HL-60 (cell line): Measurements from ENCODE around the gene DAPK3.
"Not testable (repeated sequence)": the region's sequence is repeated elsewhere in the genome, so short reads cannot be mapped to it uniquely, and the experiment has no call there.

Experiments used
- DNase-seq, 2 experiments: peaks; one replicate each; pipeline ENCODE4 v3.0.0-alpha.2; 2010 to 2020; ENCODE audit warnings: low read depth in 1 of 2, low spot score in 1 of 2
- H3K27ac ChIP-seq: fragments of 250-450 bp; sonication (Bioruptor Pico); replicated peaks from 2 replicates; pipeline ENCODE4 v1.5.1; 2020; ENCODE audit warnings: mild to moderate bottlenecking, moderate library complexity
- H3K27me3 ChIP-seq: fragments of 250-450 bp; sonication (Bioruptor Pico); 2 replicates; pipeline ENCODE4 v1.5.1; 2021; ENCODE audit warnings: mild to moderate bottlenecking, moderate library complexity; ENCODE audit not compliant: insufficient read depth, poor library complexity, severe bottlenecking
- H3K4me3 ChIP-seq: replicated peaks from 2 replicates; pipeline ENCODE4 v1.5.1; 2011; ENCODE audit warnings: mild to moderate bottlenecking, control low read depth, low read length; ENCODE audit not compliant: insufficient read depth
- GABPA ChIP-seq: IDR thresholded peaks from 2 replicates; pipeline ENCODE4 v1.6.1; 2012; ENCODE audit warnings: low read depth
- POLR2AphosphoS5 ChIP-seq: IDR thresholded peaks from 2 replicates; pipeline ENCODE4 v1.6.1; 2012; ENCODE audit warnings: low read depth
- SPI1 ChIP-seq: IDR thresholded peaks from 2 replicates; pipeline ENCODE4 v1.6.1; 2012; ENCODE audit warnings: low read depth, mild to moderate bottlenecking, borderline replicate concordance
- TF ChIP-seq, protein P1 (sequence below): IDR thresholded peaks from 2 replicates; pipeline ENCODE4 v1.6.1; 2012; ENCODE audit warnings: low read depth; ENCODE audit not compliant: insufficient replicate concordance
- TF ChIP-seq, protein P2 (sequence below): IDR thresholded peaks from one replicate; pipeline ENCODE4 v1.5.1; 2011; ENCODE audit warnings: low read length, control low read depth, inconsistent platforms; ENCODE audit not compliant: insufficient read depth

The DAPK3 gene

DNA sequence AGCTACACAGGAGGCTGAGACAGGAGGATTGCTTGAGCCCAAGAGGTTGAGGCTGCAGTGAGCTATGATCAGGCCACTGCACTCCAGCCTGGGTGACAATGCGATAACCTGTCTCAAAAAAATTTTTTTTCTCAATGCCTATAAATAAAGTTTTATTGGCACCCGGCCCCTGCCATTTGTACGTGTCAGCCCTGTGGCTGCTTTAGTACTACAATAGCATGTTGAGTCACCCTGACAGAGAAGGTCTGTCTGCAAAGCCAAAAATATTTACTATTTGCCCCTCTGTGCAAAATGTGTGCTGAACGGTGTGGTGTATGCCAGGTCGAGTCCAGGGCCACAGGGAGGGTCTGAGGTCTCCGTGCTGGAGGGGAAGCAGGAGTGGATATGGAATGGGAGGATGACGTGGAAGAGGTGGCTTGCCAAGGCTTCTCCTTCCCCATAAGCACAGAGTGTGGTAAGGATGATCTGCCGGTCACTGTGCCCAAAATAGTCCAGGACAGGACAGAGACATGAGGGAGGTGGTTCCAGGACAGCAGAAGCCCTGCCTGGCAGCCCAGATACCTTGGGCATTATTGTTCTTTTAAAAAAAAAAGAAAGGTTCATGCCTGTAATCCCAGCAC, 28.0 kb downstream of the DAPK3 start:
- no peaks in the 10 kb centered on the region for H3K27me3 ChIP-seq
- no peak for DNase-seq
- no peak overlapping the region for H3K27ac ChIP-seq
- no peak overlapping the region for H3K4me3 ChIP-seq
- TF ChIP-seq SPI1 (no peak), POLR2AphosphoS5 (no peak), GABPA (no peak)
- TF ChIP-seq, protein P1, sequence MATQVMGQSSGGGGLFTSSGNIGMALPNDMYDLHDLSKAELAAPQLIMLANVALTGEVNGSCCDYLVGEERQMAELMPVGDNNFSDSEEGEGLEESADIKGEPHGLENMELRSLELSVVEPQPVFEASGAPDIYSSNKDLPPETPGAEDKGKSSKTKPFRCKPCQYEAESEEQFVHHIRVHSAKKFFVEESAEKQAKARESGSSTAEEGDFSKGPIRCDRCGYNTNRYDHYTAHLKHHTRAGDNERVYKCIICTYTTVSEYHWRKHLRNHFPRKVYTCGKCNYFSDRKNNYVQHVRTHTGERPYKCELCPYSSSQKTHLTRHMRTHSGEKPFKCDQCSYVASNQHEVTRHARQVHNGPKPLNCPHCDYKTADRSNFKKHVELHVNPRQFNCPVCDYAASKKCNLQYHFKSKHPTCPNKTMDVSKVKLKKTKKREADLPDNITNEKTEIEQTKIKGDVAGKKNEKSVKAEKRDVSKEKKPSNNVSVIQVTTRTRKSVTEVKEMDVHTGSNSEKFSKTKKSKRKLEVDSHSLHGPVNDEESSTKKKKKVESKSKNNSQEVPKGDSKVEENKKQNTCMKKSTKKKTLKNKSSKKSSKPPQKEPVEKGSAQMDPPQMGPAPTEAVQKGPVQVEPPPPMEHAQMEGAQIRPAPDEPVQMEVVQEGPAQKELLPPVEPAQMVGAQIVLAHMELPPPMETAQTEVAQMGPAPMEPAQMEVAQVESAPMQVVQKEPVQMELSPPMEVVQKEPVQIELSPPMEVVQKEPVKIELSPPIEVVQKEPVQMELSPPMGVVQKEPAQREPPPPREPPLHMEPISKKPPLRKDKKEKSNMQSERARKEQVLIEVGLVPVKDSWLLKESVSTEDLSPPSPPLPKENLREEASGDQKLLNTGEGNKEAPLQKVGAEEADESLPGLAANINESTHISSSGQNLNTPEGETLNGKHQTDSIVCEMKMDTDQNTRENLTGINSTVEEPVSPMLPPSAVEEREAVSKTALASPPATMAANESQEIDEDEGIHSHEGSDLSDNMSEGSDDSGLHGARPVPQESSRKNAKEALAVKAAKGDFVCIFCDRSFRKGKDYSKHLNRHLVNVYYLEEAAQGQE: no peak
- TF ChIP-seq, protein P2, sequence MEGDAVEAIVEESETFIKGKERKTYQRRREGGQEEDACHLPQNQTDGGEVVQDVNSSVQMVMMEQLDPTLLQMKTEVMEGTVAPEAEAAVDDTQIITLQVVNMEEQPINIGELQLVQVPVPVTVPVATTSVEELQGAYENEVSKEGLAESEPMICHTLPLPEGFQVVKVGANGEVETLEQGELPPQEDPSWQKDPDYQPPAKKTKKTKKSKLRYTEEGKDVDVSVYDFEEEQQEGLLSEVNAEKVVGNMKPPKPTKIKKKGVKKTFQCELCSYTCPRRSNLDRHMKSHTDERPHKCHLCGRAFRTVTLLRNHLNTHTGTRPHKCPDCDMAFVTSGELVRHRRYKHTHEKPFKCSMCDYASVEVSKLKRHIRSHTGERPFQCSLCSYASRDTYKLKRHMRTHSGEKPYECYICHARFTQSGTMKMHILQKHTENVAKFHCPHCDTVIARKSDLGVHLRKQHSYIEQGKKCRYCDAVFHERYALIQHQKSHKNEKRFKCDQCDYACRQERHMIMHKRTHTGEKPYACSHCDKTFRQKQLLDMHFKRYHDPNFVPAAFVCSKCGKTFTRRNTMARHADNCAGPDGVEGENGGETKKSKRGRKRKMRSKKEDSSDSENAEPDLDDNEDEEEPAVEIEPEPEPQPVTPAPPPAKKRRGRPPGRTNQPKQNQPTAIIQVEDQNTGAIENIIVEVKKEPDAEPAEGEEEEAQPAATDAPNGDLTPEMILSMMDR: no peak

DNA sequence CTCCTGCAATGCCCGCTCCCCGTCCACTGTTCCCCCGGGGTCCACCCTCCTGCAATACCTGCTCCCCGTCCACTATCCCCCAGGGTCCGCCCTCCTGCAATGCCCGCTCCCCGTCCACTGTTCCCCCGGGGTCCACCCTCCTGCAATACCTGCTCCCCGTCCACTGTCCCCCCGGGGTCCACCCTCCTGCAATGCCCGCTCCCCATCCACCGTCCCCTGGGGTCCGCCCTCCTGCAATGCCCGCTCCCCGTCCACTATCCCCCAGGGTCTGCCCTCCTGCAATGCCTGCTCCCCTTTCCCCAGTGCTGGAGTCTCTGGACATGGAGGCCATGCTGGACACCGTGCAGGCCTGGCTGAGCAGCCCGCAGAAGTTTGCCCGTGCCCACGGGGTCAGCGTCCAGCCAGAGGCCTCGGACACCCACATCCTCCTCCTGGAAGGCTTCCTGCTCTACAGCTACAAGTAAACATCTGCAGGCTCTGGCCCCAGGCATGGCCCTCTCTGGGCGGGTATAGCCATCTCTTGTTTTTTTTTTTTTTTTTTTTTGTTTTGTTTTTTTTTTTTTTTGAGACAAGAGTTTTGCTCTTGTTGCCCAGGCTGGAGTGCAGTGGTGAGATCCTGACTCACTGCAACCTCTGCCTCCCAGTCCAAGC, 32.5 kb downstream of the DAPK3 start:
- DNase-seq, H3K27ac ChIP-seq, H3K27me3 ChIP-seq, H3K4me3 ChIP-seq: not testable (repeated sequence)

DNA sequence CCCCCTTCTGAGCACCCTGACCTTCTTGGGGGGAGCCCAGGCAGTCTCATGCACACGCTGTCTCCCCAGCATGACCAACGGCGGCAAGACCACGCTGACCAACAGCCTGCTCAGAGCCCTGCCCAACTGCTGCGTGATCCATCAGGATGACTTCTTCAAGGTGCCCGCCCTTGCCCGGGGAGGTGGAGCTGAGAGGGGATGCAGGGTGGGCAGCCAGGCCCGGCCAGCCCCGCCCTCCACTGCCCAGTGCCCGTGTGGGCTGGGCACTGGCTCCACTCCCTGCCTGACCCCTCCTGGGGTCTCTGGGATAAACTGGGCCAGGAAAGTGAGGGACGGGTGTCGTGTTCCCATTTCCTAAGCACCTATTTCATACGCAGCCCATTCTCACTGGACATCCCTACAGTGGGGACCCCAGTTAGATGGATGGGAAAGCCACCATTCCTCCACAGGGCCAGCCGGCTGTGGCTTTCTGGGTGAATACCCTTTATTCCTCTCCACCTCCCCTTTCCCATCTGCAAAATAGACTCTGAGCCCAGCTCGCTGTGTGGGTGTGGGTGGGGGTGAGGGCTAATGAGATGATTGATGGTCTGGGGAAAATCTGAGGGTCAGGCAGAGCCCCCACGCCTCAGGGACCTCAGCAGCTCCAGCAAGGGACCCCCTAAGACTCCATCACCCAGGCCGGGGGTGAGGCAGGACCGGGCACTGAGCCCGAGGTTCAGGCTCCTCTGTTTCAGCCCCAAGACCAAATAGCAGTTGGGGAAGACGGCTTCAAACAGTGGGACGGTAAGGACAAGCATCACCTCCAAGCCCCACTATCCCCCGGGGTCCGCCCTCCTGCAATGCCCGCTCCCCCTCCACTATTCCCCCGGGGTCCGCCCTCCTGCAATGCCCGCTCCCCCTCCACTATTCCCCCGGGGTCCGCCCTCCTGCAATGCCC, 34.1 kb downstream of the DAPK3 start:
- no peak for DNase-seq
- TF ChIP-seq, protein P1: no peak
- TF ChIP-seq, protein P2: no peak
- no peak for TF ChIP-seq POLR2AphosphoS5
- TF ChIP-seq SPI1: no peak
- TF ChIP-seq GABPA: no peak
- Histone ChIP-seq H3K27me3 (peaks cover 22% of the 10 kb centered on the region), H3K27ac (no peak overlapping the region), H3K4me3 (no peak overlapping the region)
